ENCODE data around the gene ACE2.

GRCh38 chrX:15619053-15619755 lies 18.4 kb upstream of the ACE2 start:
- TF ChIP-seq, protein P1, sequence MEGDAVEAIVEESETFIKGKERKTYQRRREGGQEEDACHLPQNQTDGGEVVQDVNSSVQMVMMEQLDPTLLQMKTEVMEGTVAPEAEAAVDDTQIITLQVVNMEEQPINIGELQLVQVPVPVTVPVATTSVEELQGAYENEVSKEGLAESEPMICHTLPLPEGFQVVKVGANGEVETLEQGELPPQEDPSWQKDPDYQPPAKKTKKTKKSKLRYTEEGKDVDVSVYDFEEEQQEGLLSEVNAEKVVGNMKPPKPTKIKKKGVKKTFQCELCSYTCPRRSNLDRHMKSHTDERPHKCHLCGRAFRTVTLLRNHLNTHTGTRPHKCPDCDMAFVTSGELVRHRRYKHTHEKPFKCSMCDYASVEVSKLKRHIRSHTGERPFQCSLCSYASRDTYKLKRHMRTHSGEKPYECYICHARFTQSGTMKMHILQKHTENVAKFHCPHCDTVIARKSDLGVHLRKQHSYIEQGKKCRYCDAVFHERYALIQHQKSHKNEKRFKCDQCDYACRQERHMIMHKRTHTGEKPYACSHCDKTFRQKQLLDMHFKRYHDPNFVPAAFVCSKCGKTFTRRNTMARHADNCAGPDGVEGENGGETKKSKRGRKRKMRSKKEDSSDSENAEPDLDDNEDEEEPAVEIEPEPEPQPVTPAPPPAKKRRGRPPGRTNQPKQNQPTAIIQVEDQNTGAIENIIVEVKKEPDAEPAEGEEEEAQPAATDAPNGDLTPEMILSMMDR (conservative IDR thresholded peaks at IDR 0.05; ENCODE audit: low read length): no peak
- TF ChIP-seq EZH2phosphoT487 (IDR thresholded peaks at IDR 0.05; ENCODE audit: borderline replicate concordance, low read depth, low read length): no peak

All from OCI-LY7 (cell line).